HepG2 (cell line): ENCODE data around the gene SPAG4. TPM values are rescaled to one million over a fixed set of nuclear protein-coding genes. Genes with fewer than 3 reads are reported as not detected.

Experiments
- ATAC-seq: fragments of 200-7000 bp; cut with Tn5 transposase; 3 replicates; pipeline ENCODE4 v1.9.1; 2020; ENCODE audit warnings: mild to moderate bottlenecking, moderate library complexity
- BruUV-seq: library from RNA; stranded (reverse); fragments of 400-500 nt; replicated peaks from 2 replicates; lab custom pipeline; 2021; lab: Mats Ljungman, UMichigan
- CTCF ChIA-PET: fragments of 300-600 bp; formaldehyde crosslinking; extraction: SDS; loops from one replicate; lab custom pipeline; 2021; ENCODE audit warnings: low total read pairs, inconsistent platforms, low intra/inter-chr PET ratio; lab: Yijun Ruan, JAX
- POLR2A ChIA-PET: fragments of 350-600 bp; sonication (Branson Sonifier 250); formaldehyde crosslinking; loops from one replicate; lab custom pipeline; 2020; ENCODE audit warnings: antibody characterized with exemption, inconsistent platforms; lab: Yijun Ruan, JAX
- DNase-seq: peaks from one replicate; pipeline ENCODE4 v3.0.0-alpha.2; 2015; ENCODE audit warnings: low spot score
- FAIRE-seq: peaks from 3 replicates; lab custom pipeline; 2011; peaks lifted over from hg19 to GRCh38; lab: Jason Lieb, UNC
- H2AFZ ChIP-seq: one replicate; pipeline ENCODE4 v1.6.1; 2011; ENCODE audit warnings: low read length, inconsistent platforms
- H3K27ac ChIP-seq: fragments of 300-600 bp; 3 replicates; pipeline ENCODE4 v1.8.0; 2011; ENCODE audit warnings: mixed run types, mild to moderate bottlenecking, mixed read lengths, low read length, inconsistent platforms; ENCODE audit not compliant: insufficient read depth; ENCODE audit errors: extremely low read length
- H3K27me3 ChIP-seq, 2 experiments: fragments of 200-600 bp in 1 of 2; 2 replicates in 1 of 2; 3 replicates in 1 of 2; pipeline versions ENCODE4 v1.6.0 to v1.8.0; 2011; ENCODE audit warnings: low read length in 2 of 2, mild to moderate bottlenecking in 2 of 2, moderate library complexity in 2 of 2, inconsistent platforms in 1 of 2; ENCODE audit not compliant: insufficient read depth in 2 of 2, control insufficient read depth in 1 of 2
- H3K36me3 ChIP-seq, 2 experiments: fragments of 200-600 bp in 1 of 2; replicated peaks in 1 of 2; 2 replicates in 1 of 2; 3 replicates in 1 of 2; pipeline versions ENCODE4 v1.5.1 to v1.8.0; 2011; ENCODE audit warnings: low read length in 2 of 2, inconsistent platforms in 1 of 2; ENCODE audit not compliant: insufficient read depth in 2 of 2, control insufficient read depth in 1 of 2
- H3K4me1 ChIP-seq: 2 replicates; pipeline ENCODE4 v1.5.1; 2012; ENCODE audit warnings: low read length, inconsistent platforms; ENCODE audit not compliant: insufficient read depth
- H3K4me2 ChIP-seq: 2 replicates; pipeline ENCODE4 v1.6.0; 2011; ENCODE audit warnings: low read depth, low read length, inconsistent platforms
- H3K4me3 ChIP-seq, 3 experiments: fragments of 200-600 bp in 1 of 3; sonication (generic), shearing (Covaris generic) in 1 of 3; replicated peaks in 1 of 3; 2 replicates each; pipeline ENCODE4 v1.5.1; 2011 to 2016; ENCODE audit warnings: low read length in 3 of 3, inconsistent platforms in 2 of 3, low read depth in 2 of 3, mild to moderate bottlenecking in 2 of 3, control low read depth in 1 of 3, mixed read lengths in 1 of 3; ENCODE audit not compliant: insufficient read depth in 1 of 3
- H3K79me2 ChIP-seq: one replicate; pipeline ENCODE4 v1.6.1; 2011; ENCODE audit warnings: low read length, inconsistent platforms; ENCODE audit not compliant: insufficient read depth
- H3K9ac ChIP-seq: 2 replicates; pipeline ENCODE4 v1.6.0; 2011; ENCODE audit warnings: mild to moderate bottlenecking, low read depth, low read length, inconsistent platforms; ENCODE audit not compliant: insufficient read depth
- H3K9me3 ChIP-seq: 2 replicates; pipeline ENCODE4 v1.5.1; 2012; ENCODE audit warnings: mild to moderate bottlenecking, low read length
- H4K20me1 ChIP-seq: 2 replicates; pipeline ENCODE4 v1.6.0; 2011; ENCODE audit warnings: inconsistent platforms, mild to moderate bottlenecking, low read length, moderate library complexity; ENCODE audit not compliant: insufficient read depth
- CEBPG ChIP-seq: IDR thresholded peaks from 2 replicates; pipeline ENCODE4 v1.6.1; 2016
- CENPX ChIP-seq: sonication (generic); formaldehyde crosslinking; IDR thresholded peaks from 2 replicates; pipeline ENCODE4 v1.9.0; 2021; ENCODE audit warnings: mild to moderate bottlenecking, missing genetic modification reagents, moderate library complexity
- CHD4 ChIP-seq: fragments of 200-600 bp; sonication (generic); IDR thresholded peaks from 2 replicates; pipeline ENCODE4 v1.7.0; 2017; ENCODE audit warnings: mild to moderate bottlenecking, low read length, borderline replicate concordance
- EED ChIP-seq: sonication (generic); formaldehyde crosslinking; IDR thresholded peaks from 2 replicates; pipeline ENCODE4 v1.5.0; 2020; ENCODE audit warnings: mild to moderate bottlenecking, missing genetic modification reagents
- FOXA3 ChIP-seq: IDR thresholded peaks from 2 replicates; pipeline ENCODE4 v1.6.1; 2016; ENCODE audit warnings: missing genetic modification reagents, missing compliant biosample characterization
- FOXP1 ChIP-seq, 2 experiments: fragments of 450-650 bp in 1 of 2; IDR thresholded peaks; 2 replicates each; pipeline ENCODE4 v1.6.1; 2017 to 2018; ENCODE audit warnings: antibody characterized with exemption in 1 of 2
- JUN ChIP-seq: sonication (generic); formaldehyde crosslinking; IDR thresholded peaks from 2 replicates; pipeline ENCODE4 v1.4.0; 2020; ENCODE audit warnings: mild to moderate bottlenecking, missing genetic modification reagents
- KDM6A ChIP-seq: IDR thresholded peaks from 2 replicates; pipeline ENCODE4 v1.6.1; 2016; ENCODE audit warnings: low read depth
- MAX ChIP-seq: IDR thresholded peaks from 2 replicates; pipeline ENCODE4 v1.6.1; 2012; ENCODE audit warnings: inconsistent platforms
- MED13 ChIP-seq: sonication (generic); formaldehyde crosslinking; IDR thresholded peaks from 2 replicates; pipeline ENCODE4 v1.5.0; 2020; ENCODE audit warnings: missing genetic modification reagents
- MEF2D ChIP-seq: sonication (generic); formaldehyde crosslinking; IDR thresholded peaks from 2 replicates; pipeline ENCODE4 v1.5.1; 2020; ENCODE audit warnings: mild to moderate bottlenecking, missing genetic modification reagents
- NCOR1 ChIP-seq: fragments of 200-600 bp; sonication (generic); IDR thresholded peaks from 2 replicates; pipeline ENCODE4 v1.7.0; 2017; ENCODE audit warnings: antibody characterized with exemption, low read length, borderline replicate concordance
- ZFAT ChIP-seq: sonication (generic); formaldehyde crosslinking; conservative IDR thresholded peaks from 2 replicates; pipeline ENCODE4 v1.8.1; 2023; ENCODE audit warnings: missing genetic modification reagents, inconsistent platforms
- ZFP1 ChIP-seq: IDR thresholded peaks from 2 replicates; pipeline ENCODE4 v1.6.1; 2016
- ZKSCAN1 ChIP-seq: fragments of 150-350 bp; IDR thresholded peaks from 2 replicates; pipeline ENCODE4 v1.6.1; 2014; ENCODE audit warnings: low read length
- ZMYM3 ChIP-seq: sonication (generic); formaldehyde crosslinking; IDR thresholded peaks from 2 replicates; pipeline ENCODE4 v1.5.1; 2020; ENCODE audit warnings: mild to moderate bottlenecking, missing genetic modification reagents
- ZNF441 ChIP-seq: sonication (generic); formaldehyde crosslinking; IDR thresholded peaks from 2 replicates; pipeline ENCODE4 v1.7.0; 2021; ENCODE audit warnings: missing genetic modification reagents, borderline replicate concordance
- ZNF460 ChIP-seq: sonication (generic); formaldehyde crosslinking; IDR thresholded peaks from 2 replicates; pipeline ENCODE4 v1.5.1; 2020; ENCODE audit warnings: missing genetic modification reagents, mild to moderate bottlenecking, borderline replicate concordance
- ZNF770 ChIP-seq: sonication (generic); formaldehyde crosslinking; IDR thresholded peaks from 2 replicates; pipeline ENCODE4 v1.5.0; 2020; ENCODE audit warnings: mild to moderate bottlenecking, missing genetic modification reagents
- WGBS: methylation state at CpG from one replicate; pipeline ENCODE4 v1.1.6; 2017; ENCODE audit warnings: low lambda C conversion rate; 5-methylcytosine and 5-hydroxymethylcytosine counted together
- in situ Hi-C: cut with HindIII; loops from 2 replicates; pipeline ENCODE4 v1.10.0; 2017; ENCODE audit warnings: low pct_unique_long_range_greater_than_20kb; ENCODE audit not compliant: extremely low pct_ligation_motif_present
- intact Hi-C: fragments of 100-400 bp; cut with micrococcal nuclease; formaldehyde crosslinking; loops from one replicate; pipeline ENCODE4 v1.10.0; 2022; ENCODE audit not compliant: unreplicated experiment
- polyA plus RNA-seq, 8 experiments: library from polyadenylated mRNA; depleted of rRNA in 3 of 8; stranded (reverse) in 7 of 8; unstranded in 1 of 8; fragments of >200 nt; fragmentation: Illumina TruSeq in 4 of 8; extraction: Trizol in 4 of 8; gene quantifications; 2 replicates each; pipeline versions ENCODE4 v1.2.1 to v1.2.3, GENCODE V29; 2011 to 2016; ENCODE audit warnings: low read depth in 4 of 8, missing spikeins in 1 of 8, mixed read lengths in 1 of 8; ENCODE audit not compliant: insufficient read depth in 1 of 8
- total RNA-seq, 5 experiments: library from RNA; depleted of rRNA; stranded (reverse); fragments of >200 nt; fragmentation: Illumina TruSeq; extraction: Trizol; gene quantifications; 2 replicates each; pipeline ENCODE4 v1.2.3, GENCODE V29; 2016; ENCODE audit warnings: low read depth in 1 of 5
- TF ChIP-seq, protein P1 (sequence below): sonication (generic); formaldehyde crosslinking; conservative IDR thresholded peaks from 2 replicates; pipeline ENCODE4 v1.4.0; 2020; ENCODE audit warnings: missing genetic modification reagents

Gene SPAG4
- total and polyA plus RNA-seq, 2 of the 13 experiments (the other 11 are each of a cell fraction or from before 2014, with no cell fraction given): 5.8 to 137 TPM

- no peaks in the 10 kb centered on the region for H4K20me1 ChIP-seq
- peaks cover 23% of the 10 kb centered on the region for H3K4me1 ChIP-seq
- H3K27me3 ChIP-seq: peaks cover 0 to 5% of the 10 kb centered on the region in 2 experiments; a peak in 2 of 5 replicates
- no peak overlapping the region for H3K27ac ChIP-seq
- H3K4me3 ChIP-seq: no peak overlapping the region
- no peak overlapping the region for H2AFZ ChIP-seq
- in situ Hi-C loops (no loop called here), intact Hi-C loops (no loop called here)
- H3K36me3 ChIP-seq: no peaks in the 10 kb centered on the region
- ChIA-PET POLR2A (interaction anchor here (0.8 to 1.5 kb wide), 5 partner anchors 37 to 164 kb away, joined by 3 to 5 read pairs (median 4); partner anchors contain the start of genes ERGIC3 and RBM39), CTCF (no interaction called here)
- DNase-seq: peak; percentile 55
- WGBS: 64% methylated on average over 8 of the region's 8 CpGs
- H3K79me2 ChIP-seq: no peaks in the 10 kb centered on the region
- no peak for FAIRE-seq
- no peaks in the 10 kb centered on the region for H3K9me3 ChIP-seq
- H3K9ac ChIP-seq: no peak overlapping the region
- ATAC-seq: peak; percentile 15; the same call in 1 of the 3 replicates
- BruUV-seq: no TSS peak
- peak overlapping the region; percentile 10; the same call in 1 of the 2 replicates for H3K4me2 ChIP-seq
- 0 out of 2 replicates have a peak, but pooled peaks have one; percentile 24 for TF ChIP-seq ZKSCAN1
- TF ChIP-seq ZFAT (CRISPR knock-in tag): no peak
- no peak for TF ChIP-seq CENPX (CRISPR knock-in tag)
- peak; percentile 16; the same call in 1 of the 2 replicates for TF ChIP-seq MAX
- TF ChIP-seq CHD4: peak; percentile 24; the same call in 1 of the 2 replicates
- peak; percentile 69; the same call in 1 of the 2 replicates for TF ChIP-seq JUN
- TF ChIP-seq ZNF770 (CRISPR knock-in tag): peak; percentile 98
- no peak for TF ChIP-seq EED (CRISPR knock-in tag)
- TF ChIP-seq KDM6A: no peak
- TF ChIP-seq, protein P1, sequence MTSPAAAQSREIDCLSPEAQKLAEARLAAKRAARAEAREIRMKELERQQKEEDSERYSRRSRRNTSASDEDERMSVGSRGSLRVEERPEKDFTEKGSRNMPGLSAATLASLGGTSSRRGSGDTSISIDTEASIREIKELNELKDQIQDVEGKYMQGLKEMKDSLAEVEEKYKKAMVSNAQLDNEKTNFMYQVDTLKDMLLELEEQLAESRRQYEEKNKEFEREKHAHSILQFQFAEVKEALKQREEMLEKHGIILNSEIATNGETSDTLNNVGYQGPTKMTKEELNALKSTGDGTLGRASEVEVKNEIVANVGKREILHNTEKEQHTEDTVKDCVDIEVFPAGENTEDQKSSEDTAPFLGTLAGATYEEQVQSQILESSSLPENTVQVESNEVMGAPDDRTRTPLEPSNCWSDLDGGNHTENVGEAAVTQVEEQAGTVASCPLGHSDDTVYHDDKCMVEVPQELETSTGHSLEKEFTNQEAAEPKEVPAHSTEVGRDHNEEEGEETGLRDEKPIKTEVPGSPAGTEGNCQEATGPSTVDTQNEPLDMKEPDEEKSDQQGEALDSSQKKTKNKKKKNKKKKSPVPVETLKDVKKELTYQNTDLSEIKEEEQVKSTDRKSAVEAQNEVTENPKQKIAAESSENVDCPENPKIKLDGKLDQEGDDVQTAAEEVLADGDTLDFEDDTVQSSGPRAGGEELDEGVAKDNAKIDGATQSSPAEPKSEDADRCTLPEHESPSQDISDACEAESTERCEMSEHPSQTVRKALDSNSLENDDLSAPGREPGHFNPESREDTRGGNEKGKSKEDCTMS (CRISPR knock-in tag): no peak
- no peak for TF ChIP-seq FOXP1 (IDR thresholded peaks at IDR 0.05)
- no peak for TF ChIP-seq FOXP1 (CRISPR knock-in tag; IDR thresholded peaks at IDR 0.05)
- no peak for TF ChIP-seq NCOR1
- TF ChIP-seq ZNF441: peak; percentile 93
- peak; percentile 93 for TF ChIP-seq ZMYM3 (CRISPR knock-in tag)
- TF ChIP-seq FOXA3 (CRISPR knock-in tag): 0 out of 2 replicates have a peak, but pooled peaks have one; percentile 17
- no peak for TF ChIP-seq ZFP1 (CRISPR knock-in tag)
- TF ChIP-seq MEF2D (CRISPR knock-in tag): no peak
- peak; percentile 75 for TF ChIP-seq ZNF460 (CRISPR knock-in tag)
- TF ChIP-seq CEBPG (CRISPR knock-in tag): peak; percentile 82
- TF ChIP-seq MED13 (CRISPR knock-in tag): no peak
These were observed 37.2 kb upstream of the SPAG4 start for GRCh38 chr20:35578469-35578868.
